ENCODE results near the gene OR52I2.
A peak's percentile ranks its signal among the peaks of the same experiment; 100 is the strongest.

The OR52I2 gene

DNA sequence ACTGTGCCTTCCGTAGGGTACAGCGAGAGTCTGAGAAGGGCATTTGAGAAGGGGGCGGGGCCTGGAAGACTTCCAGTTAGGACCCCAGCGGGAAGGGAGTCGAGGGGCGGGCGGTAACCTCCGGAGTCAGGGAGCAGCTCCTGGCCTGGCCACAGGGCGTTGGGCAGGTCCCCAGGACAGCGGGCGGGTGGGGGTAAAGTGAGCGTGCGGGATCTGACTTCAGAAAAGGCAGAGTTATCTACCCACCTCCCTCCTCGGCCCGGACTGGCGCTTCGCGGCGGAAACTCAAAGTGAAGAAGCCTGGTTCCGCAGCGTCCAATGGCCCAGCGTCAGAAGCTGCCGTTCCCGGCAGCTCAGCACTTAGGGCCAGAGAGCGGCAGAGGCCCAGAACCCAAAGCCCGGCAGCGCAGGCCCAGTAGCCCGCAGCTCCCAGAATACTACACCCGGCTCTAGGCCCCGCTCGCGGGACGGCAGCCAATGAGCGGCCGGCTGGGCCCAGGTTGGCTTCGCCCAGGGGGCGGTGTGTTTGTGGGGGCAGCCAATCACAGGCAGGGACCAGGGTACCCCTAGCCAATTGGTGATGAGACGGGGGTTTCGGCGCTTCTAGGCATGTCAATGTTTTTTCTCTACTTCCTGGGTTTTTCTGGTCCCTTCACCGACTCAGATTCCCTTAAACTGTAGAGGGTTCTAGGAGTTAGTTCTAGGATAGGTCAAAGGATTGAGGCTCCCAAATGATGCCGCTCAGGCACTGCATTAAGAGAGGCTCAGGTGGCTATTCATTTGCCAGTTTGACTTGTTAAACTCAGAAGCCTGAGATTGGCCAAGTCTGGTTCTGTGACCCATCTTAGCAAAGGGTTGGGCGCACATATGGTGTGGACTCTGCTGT is 26.5 kb downstream of the OR52I2 start, which contains the start of gene TRIM68:
TSS of gene TRIM68 (minus strand) at position 451 of the 886 bp plus-strand sequence. CDS start 2,727 bp downstream, outside the sequence.
- peak; percentile 97 for DNase-seq

DNA sequence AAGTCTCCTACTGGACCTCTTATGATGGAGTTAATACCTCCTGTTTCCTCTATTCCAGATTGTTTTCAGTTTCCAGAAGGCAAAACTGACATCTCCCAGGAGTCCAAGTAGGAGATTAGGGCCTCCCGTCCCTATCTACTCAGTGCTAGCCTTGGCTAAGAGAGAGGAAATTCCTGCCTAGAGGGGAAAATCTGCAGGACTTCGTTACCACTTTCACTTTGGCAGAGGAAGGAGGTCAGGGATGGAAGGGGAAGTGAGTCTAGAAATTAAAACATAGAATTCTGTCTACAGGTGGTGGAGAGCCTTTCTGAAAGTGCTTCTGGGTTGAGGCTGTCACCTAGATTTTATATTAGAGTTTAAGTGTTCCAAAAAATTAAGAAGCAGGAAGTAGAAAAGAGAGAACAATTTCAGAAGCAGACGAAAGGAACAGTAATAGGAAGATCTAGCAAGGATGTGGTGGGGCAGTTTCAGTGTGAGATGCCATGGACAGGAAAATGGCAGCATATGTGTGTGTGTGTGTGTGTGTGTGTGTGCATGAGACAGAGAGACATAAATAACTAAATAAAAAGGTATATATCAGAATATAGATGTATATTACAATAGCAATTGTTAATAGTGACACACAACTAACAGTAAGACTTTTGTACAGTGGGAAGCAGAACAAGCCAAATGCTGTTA is 28.9 kb downstream of the OR52I2 start:
- DNase-seq: no peak

DNA sequence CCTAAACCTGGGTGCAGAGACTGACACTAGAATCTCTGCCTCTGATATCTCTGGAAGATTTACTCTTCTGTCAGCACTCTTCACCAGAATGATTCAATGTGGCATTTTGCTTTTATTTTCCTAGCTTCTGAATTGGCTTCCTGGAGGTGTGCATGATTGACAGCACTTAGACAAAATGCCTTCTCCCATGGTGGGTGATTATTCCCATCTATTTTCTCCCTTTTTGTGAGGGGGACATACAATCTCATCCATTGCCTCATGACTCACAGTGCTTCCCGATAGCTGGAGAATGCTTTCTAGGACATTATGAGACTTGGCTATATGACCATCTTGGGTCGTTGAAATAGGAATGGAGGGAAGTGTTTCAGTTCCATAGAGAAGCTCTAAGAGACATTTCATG is 30.4 kb downstream of the OR52I2 start:
- DNase-seq: no peak

GRCh38 chr11:4615856-4616444 is 34.4 kb downstream of the OR52I2 start:
- DNase-seq: no peak

- no peak for DNase-seq
Observed at GRCh38 chr11:4619514-4619913, 38.0 kb downstream of the OR52I2 start.

DNA sequence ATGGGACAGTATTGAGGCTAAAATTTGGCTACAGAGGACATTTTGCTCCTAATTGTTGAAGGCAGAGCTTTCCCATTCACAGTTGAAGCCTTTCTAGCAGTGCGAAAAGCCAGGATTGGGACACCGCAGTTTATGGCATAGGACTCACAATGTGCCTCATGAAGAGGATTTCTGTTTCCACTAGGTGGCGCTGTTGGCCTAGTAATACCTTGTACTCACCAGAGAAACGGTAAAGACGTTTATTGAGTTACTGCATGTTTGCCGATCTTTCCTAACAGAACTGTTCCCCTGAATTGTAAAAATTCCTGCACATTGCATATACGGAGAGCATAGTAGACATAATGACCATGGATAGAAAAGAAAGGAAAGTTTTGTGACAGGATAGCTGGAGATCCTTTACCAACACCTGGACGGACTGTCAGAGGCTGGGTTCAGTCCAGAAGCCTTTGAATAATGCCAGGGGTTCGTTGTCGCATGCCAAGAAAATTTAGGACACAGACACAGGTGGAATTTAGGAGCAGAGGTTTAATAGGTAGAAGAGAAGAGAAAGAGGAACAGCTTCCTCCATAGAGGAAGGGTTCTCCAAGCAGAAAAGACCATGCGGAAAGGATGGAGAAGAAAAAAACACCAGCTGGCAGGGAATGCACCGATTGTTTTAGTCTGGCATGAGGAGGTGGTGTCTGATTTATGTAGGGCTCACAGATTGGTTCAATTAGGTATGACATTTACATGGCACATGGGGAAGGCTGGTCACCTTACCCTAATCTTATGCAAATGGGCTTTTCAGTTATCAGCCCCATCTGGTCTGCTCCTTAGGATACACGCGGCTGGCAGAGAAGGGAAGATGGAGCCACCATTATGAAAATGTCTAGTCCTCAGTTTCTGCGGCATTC is 44.9 kb downstream of the OR52I2 start:
- peak; percentile 67 for DNase-seq

GRCh38 chr11:4636136-4636535 is 54.6 kb downstream of the OR52I2 start:
- DNase-seq: no peak

GRCh38 chr11:4636962-4637661 is 55.6 kb downstream of the OR52I2 start, which contains the start of gene OR51D1:
OR51D1 (plus strand) TSS chr11:4637477; CDS start chr11:4639791, 2,314 bp downstream.
- DNase-seq: peak; percentile 65

GRCh38 chr11:4637662-4638047 is 56.1 kb downstream of the OR52I2 start:
- DNase-seq: no peak

GRCh38 chr11:4639931-4640330 is 58.4 kb downstream of the OR52I2 start:
- DNase-seq: no peak

DNA sequence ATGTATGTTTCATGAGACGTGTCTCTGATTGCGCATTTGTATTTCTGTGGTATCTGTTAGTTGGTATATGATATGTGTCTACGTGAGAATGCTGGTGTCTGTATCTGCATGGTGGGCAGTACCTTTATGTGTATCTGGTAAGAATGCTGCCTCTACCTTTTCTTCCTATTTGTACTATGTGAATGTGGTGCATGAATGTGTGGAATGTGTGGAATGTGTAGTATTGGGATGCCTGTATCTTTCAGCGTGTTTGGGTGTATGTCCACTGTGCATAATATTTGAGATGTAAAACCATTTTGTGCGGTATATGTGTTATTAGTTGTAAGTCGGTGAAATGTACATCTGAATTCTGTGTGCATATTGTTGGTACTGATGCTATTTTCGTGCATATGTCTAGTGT is 60.0 kb downstream of the OR52I2 start:
- DNase-seq: no peak

DNA sequence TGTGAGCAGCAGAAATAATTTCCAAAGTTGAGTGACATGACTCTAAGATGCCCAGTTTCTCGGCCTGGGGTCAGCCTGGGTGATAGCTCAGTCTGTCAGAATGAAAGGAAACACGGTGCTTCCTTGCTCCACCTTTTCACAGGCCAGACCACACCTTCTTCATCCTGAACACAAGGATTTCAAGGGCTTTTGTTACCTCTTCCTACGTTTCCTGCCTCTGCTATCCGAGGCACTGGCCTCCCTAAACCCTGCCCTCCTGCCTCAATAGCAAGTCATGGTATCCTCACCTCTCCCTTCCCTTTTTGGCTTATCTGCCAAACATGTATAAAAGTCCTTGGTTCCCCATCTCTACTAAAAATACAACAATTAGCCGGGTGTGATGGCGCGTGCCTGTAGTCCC is 60.5 kb downstream of the OR52I2 start:
- DNase-seq: no peak
